G401.6 (cell line): ENCODE results near the gene ZNF484.
"Not testable (repeated sequence)": the region's sequence is repeated elsewhere in the genome, so short reads cannot be mapped to it uniquely, and the experiment has no call there.

Experiments used
- FAIRE-seq: peaks from 2 replicates; lab custom pipeline; 2012; peaks lifted over from hg19 to GRCh38; lab: Jason Lieb, UNC

The ZNF484 gene

GRCh38 chr9:92877531-92878430 is at the start of gene ZNF484:
Gene ZNF484 (minus strand): TSS chr9:92878038. CDS start chr9:92875029, 3,009 bp downstream.
- peak; percentile 97 for FAIRE-seq

GRCh38 chr9:92920437-92920836 is 42.6 kb upstream of the ZNF484 start:
- no peak for FAIRE-seq

- no peak for FAIRE-seq
Observed at GRCh38 chr9:92917176-92917800, 39.5 kb upstream of the ZNF484 start.

GRCh38 chr9:92911511-92912475 is 34.0 kb upstream of the ZNF484 start:
- FAIRE-seq = no peak

- not testable (repeated sequence) for FAIRE-seq
Observed at GRCh38 chr9:92905137-92905536, 27.3 kb upstream of the ZNF484 start.

- FAIRE-seq = no peak
Observed at GRCh38 chr9:92897323-92897722, 19.5 kb upstream of the ZNF484 start.

GRCh38 chr9:92895812-92896436 is 18.1 kb upstream of the ZNF484 start:
- no peak for FAIRE-seq

- no peak for FAIRE-seq
Observed at GRCh38 chr9:92894711-92895362, 17.0 kb upstream of the ZNF484 start.

- not testable (repeated sequence) for FAIRE-seq
Observed at GRCh38 chr9:92893916-92894610, 16.2 kb upstream of the ZNF484 start.

GRCh38 chr9:92892276-92892675 is 14.4 kb upstream of the ZNF484 start:
- FAIRE-seq = not testable (repeated sequence)

GRCh38 chr9:92890761-92891160 is 12.9 kb upstream of the ZNF484 start:
- no peak for FAIRE-seq

GRCh38 chr9:92887880-92888338 is 10.1 kb upstream of the ZNF484 start:
- FAIRE-seq = no peak

GRCh38 chr9:92886846-92887610 is 9.2 kb upstream of the ZNF484 start:
- not testable (repeated sequence) for FAIRE-seq

GRCh38 chr9:92883666-92884405 is 6.0 kb upstream of the ZNF484 start:
- FAIRE-seq = not testable (repeated sequence)

- no peak for FAIRE-seq
Observed at GRCh38 chr9:92882276-92882675, 4.4 kb upstream of the ZNF484 start.

- FAIRE-seq = no peak
Observed at GRCh38 chr9:92875373-92875772, 2.5 kb downstream of the ZNF484 start.

- FAIRE-seq = no peak
Observed at GRCh38 chr9:92870289-92870688, 7.5 kb downstream of the ZNF484 start.

GRCh38 chr9:92866600-92866999 is 11.2 kb downstream of the ZNF484 start:
- FAIRE-seq = not testable (repeated sequence)

- no peak for FAIRE-seq
Observed at GRCh38 chr9:92864152-92864551, 13.7 kb downstream of the ZNF484 start.
